Fibroblast of lung (primary cell): ENCODE results near the gene TESK2.

ENCODE experiments used
- EZH2 ChIP-seq: IDR thresholded peaks from 2 replicates; pipeline ENCODE4 v1.5.1; 2012; ENCODE audit warnings: low read length, control low read depth, mild to moderate bottlenecking; ENCODE audit errors: missing control alignments
- TF ChIP-seq, protein P1 (sequence below), 2 donors: IDR thresholded peaks in 1 of 2; conservative IDR thresholded peaks in 1 of 2; 1 replicate in 1 of 2; 2 replicates in 1 of 2; pipeline ENCODE4 v1.5.1; 2011 to 2012; ENCODE audit warnings: low read length in 2 of 2, control low read depth in 1 of 2, inconsistent platforms in 1 of 2, low read depth in 1 of 2, mild to moderate bottlenecking in 1 of 2

DNA sequence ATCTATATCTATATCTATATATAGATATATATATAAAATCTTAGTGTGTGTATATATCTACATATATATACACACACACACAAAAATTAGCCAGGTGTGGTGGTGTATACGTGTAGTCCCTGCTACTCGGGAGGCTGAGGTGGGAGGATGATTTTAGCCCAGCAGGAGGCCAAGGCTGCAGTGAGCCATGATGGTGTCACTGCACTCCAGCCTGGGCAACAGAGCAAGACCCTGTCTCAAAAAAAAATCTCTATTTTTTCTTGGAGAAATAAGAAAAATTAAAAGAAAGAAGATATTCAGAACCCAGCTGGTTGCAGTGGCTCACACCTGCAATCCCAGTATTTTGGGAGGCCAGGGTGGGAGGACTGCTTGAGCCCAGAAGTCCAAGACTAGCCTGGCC is 85.3 kb downstream of the TESK2 start:
- TF ChIP-seq, protein P1, sequence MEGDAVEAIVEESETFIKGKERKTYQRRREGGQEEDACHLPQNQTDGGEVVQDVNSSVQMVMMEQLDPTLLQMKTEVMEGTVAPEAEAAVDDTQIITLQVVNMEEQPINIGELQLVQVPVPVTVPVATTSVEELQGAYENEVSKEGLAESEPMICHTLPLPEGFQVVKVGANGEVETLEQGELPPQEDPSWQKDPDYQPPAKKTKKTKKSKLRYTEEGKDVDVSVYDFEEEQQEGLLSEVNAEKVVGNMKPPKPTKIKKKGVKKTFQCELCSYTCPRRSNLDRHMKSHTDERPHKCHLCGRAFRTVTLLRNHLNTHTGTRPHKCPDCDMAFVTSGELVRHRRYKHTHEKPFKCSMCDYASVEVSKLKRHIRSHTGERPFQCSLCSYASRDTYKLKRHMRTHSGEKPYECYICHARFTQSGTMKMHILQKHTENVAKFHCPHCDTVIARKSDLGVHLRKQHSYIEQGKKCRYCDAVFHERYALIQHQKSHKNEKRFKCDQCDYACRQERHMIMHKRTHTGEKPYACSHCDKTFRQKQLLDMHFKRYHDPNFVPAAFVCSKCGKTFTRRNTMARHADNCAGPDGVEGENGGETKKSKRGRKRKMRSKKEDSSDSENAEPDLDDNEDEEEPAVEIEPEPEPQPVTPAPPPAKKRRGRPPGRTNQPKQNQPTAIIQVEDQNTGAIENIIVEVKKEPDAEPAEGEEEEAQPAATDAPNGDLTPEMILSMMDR (conservative IDR thresholded peaks at IDR 0.05 in 1 of 2, IDR thresholded peaks at IDR 0.05 in 1 of 2; ENCODE audit: low read depth in 1 of 2, low read length in 2 of 2): no peak
- TF ChIP-seq EZH2: no peak
